ENCODE data around the gene MED16.

The MED16 gene

DNA sequence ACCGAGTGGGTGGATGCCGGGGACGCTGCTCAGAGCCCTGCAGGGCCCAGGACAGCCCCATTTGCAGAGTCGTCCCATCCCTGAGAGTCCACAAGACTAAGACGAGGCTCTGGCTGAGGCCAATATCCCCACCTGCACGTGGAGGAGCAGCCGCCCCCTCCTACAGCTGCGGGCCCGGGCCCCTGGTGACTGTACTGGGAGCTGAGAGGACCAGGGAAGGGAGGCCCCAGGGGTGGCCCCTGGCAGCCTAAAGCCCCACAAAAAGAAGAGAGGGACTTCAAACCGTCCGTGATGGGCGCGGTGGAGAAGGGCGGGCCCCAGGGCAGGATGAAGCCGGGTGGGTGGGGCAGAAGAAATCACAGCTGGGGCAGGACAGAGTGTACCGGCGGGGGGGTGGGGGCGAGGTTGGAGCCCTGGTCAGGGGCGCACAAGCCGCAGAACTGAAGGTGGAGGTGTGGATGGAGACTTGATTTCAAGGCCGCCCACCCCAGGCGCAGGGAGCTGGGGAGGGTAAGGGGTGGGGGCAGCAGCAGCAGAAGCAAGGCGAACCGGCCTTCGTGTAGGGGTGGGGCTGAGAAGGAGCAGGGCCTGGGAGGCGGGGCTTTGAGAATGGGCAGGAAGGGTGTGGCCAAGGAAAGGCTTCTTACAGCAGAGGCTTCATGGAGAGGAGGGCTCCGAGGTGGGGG, 20.6 kb downstream of the MED16 start:
- Mint-ChIP-seq H3K4me1 (ENCODE audit: low read depth in 2 of 2) (peaks cover 8 to 13% of the 10 kb centered on the region in 2 donors), H3K27me3 (no peaks in the 10 kb centered on the region), H3K4me3 (peak overlapping the region; percentile 67 to 79), H3K27ac (peak overlapping the region; percentile 82 to 89), H3K9me3 (no peaks in the 10 kb centered on the region), H3K36me3 (ENCODE audit: insufficient read depth) (peaks cover 34% of the 10 kb centered on the region)
- ATAC-seq (replicated peaks) (peak; percentile 81), DNase-seq (peak; percentile 74 to 85 (median 81))

DNA sequence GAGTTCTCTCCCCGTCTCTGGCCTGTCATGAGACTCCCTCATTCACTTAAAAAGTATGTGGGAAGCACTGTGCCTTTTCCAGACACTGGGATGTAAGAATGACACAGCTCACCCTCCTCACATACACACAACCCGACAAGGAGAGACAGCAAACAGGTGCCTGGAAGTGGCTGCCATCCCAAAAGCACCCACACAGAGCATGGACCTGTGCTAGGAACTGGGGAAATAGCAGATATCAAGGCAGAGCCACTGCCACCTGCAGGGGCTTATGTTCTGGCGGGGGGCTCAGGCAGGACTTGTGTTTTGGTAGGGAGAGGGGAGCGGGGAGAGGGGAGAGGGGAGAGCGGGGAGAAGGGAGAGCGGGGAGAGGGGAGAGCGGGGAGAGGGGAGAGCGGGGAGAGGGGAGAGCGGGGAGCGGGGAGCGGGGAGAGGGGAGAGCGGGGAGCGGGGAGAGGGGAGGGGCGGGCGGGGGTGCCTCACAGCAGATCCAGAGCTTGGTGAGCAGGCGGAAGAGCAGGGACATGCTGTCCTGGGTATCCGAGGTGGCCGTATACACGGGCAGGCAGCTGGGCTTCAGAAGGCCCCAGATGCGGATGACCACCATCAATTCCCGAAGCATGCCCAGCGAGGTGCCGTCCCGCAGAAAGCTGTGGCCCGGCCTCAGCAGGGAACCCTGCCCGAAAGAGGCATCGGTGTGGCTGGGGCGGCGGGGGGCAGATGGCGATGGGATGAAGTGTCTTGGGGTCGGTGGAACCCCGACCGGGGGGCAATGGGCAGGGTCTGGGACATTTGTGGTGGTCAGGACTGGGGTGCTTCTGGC, 21.3 kb downstream of the MED16 start:
- H3K27me3 Mint-ChIP-seq, result no peaks in the 10 kb centered on the region
- peak overlapping the region; percentile 67 to 79 for H3K4me3 Mint-ChIP-seq
- peaks cover 8 to 14% of the 10 kb centered on the region in 2 donors for H3K4me1 Mint-ChIP-seq (ENCODE audit: low read depth in 2 of 2)
- H3K36me3 Mint-ChIP-seq (ENCODE audit: insufficient read depth), result peaks cover 39% of the 10 kb centered on the region
- H3K9me3 Mint-ChIP-seq, result no peaks in the 10 kb centered on the region
- DNase-seq (no peak), ATAC-seq (replicated peaks) (no peak)
- H3K27ac Mint-ChIP-seq, result peak overlapping the region; percentile 82 to 89

DNA sequence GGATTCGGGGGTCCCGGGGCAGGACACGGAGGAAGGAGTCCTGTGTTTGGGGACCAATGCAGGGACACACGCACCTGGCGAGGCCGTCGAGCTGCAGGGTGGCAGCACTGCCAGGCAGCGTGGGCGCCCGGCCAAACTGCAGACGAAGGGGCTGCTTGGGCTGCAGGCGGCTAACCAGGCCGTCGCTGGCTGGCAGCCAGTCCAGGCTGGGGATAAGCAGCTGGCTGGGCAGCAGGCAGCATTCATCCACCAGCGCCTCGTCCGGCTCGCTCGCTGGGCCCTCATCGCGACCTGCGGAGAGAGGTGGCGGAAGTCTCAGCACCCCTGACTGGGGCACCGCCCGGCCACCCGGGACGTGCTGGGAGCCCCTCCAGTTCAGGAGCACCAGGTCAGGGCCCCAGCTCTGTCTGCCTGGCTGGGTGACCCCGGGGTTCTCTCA, 22.0 kb downstream of the MED16 start:
- peaks cover 39% of the 10 kb centered on the region for H3K36me3 Mint-ChIP-seq (ENCODE audit: insufficient read depth)
- no peak for ATAC-seq (replicated peaks)
- H3K4me1 Mint-ChIP-seq (ENCODE audit: low read depth in 2 of 2), result peaks cover 8 to 14% of the 10 kb centered on the region in 2 donors
- no peaks in the 10 kb centered on the region for H3K9me3 Mint-ChIP-seq
- H3K27ac Mint-ChIP-seq, result peak overlapping the region in 1 of 2 donors; percentile 44
- H3K27me3 Mint-ChIP-seq, result no peaks in the 10 kb centered on the region
- no peak for DNase-seq
- H3K4me3 Mint-ChIP-seq, result no peak overlapping the region

DNA sequence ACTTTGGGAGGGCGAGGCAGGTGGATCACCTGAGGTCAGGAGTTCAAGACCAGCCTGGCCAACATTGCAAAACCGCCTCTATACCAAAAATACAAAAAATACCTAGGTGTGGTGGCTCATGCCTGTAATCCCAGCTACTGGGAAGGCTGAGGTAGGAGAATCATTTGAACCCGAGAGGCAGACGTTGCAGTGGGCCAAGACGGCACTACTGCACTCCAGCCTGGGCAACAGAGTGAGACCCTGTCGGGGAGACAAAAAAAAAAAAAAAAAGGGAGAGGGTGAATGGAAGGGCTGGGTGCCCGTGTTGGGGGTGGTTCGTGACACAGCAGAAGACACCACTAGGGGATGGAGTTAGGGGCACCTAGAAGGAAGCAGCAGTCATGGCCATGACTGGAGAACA, 22.7 kb downstream of the MED16 start:
- H3K4me1 Mint-ChIP-seq (ENCODE audit: low read depth in 2 of 2), result peaks cover 8 to 14% of the 10 kb centered on the region in 2 donors
- peak overlapping the region in 1 of 2 donors; percentile 23 for H3K4me3 Mint-ChIP-seq
- DNase-seq (no peak), ATAC-seq (replicated peaks) (no peak)
- peak overlapping the region; percentile 77 to 80 for H3K27ac Mint-ChIP-seq
- no peaks in the 10 kb centered on the region for H3K9me3 Mint-ChIP-seq
- peaks cover 39% of the 10 kb centered on the region for H3K36me3 Mint-ChIP-seq (ENCODE audit: insufficient read depth)
- H3K27me3 Mint-ChIP-seq, result no peaks in the 10 kb centered on the region

DNA sequence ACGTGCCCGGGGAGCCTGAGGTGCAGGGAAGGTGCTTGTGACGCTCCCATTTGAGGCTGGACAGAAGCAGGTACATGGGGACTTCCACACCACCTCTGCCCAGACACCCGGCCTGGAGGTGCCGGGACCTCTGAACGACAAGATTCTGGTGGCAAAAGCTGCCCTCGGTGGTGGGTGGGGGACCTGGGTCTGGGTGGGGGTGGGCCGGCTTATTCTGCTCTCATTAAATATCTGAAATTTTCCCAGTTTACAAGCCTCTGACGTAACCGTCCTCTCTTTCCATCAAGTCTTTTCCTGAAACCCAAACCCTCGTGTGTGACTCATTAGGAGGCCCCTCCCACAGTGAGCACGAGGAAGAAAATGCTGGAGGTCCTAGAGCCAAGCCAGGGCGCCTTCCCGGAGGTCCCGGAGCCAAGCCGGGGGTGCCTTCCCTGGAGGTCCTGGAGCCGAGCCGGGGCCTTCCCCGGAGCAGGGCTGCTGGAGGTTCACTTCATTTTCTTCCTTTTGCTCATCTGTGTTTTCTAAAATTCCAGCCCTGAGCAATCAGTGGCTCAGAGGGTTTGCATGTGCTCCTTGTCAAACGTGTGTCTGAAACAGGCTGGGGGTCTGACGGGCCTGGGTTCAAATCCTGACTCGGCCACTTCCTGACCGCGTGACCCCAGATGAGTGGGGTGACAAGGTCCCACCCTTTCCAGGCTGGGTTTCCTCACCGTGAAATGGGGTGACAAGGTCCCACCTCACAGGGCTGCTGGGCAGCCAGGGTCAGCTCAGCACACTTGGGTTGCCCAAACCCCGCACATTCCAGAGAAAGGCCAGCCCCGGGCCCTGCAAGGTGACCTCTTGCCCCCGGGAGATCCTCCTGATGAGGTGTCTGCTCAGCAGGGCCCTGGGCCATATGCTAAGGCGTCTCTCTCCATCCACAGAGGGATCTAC, 23.5 kb downstream of the MED16 start:
- H3K4me3 Mint-ChIP-seq, result no peak overlapping the region
- DNase-seq, result no peak
- H3K27ac Mint-ChIP-seq, result peak overlapping the region in 1 of 2 donors; percentile 77
- no peaks in the 10 kb centered on the region for H3K9me3 Mint-ChIP-seq
- H3K27me3 Mint-ChIP-seq, result no peaks in the 10 kb centered on the region
- peaks cover 39% of the 10 kb centered on the region for H3K36me3 Mint-ChIP-seq (ENCODE audit: insufficient read depth)
- no peak for ATAC-seq (replicated peaks)
- H3K4me1 Mint-ChIP-seq (ENCODE audit: low read depth in 2 of 2), result peaks cover 8 to 14% of the 10 kb centered on the region in 2 donors

DNA sequence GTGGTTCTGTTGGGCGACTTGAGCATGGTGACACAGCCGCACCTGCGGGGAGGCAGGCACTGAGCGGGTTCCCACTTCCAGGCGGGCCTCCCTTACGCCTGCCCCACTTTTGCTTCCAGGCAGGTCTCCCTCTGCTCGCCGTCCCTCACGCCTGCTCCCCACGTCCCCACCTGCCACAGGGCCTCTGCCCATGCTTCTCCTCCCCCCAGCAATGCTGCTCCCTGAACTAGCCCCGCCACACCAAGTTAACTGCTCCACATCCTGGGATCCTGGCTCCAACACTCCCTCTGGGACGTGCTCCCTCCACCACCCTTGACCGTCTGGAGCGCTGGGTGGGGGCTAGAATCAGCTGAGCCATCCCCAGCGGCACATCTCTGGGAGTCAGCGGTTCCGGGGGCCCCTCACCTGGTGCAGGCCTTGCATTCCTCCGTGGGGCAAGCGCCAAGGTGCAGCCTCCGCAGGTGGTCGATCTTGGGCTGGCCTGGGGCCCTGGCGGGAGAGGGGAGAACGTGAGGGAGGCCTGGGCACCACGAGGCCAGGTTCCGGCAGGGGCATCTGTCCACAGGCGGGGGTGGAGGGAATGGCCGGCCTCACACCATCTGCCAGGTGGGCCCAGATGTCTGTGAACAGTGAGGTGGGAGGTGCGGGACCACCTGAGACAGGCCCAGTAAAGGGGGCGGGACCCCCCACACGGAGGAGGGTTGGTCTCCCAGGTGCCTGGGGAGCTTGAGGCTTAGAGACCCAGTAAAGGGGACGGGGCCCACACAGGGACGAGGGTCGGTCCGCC, 24.3 kb downstream of the MED16 start:
- H3K27me3 Mint-ChIP-seq, result no peaks in the 10 kb centered on the region
- no peak overlapping the region for H3K27ac Mint-ChIP-seq
- peaks cover 8 to 17% of the 10 kb centered on the region in 2 donors for H3K4me1 Mint-ChIP-seq (ENCODE audit: low read depth in 2 of 2)
- ATAC-seq (replicated peaks), result no peak
- no peak for DNase-seq
- peaks cover 35% of the 10 kb centered on the region for H3K36me3 Mint-ChIP-seq (ENCODE audit: insufficient read depth)
- no peaks in the 10 kb centered on the region for H3K9me3 Mint-ChIP-seq
- no peak overlapping the region for H3K4me3 Mint-ChIP-seq

DNA sequence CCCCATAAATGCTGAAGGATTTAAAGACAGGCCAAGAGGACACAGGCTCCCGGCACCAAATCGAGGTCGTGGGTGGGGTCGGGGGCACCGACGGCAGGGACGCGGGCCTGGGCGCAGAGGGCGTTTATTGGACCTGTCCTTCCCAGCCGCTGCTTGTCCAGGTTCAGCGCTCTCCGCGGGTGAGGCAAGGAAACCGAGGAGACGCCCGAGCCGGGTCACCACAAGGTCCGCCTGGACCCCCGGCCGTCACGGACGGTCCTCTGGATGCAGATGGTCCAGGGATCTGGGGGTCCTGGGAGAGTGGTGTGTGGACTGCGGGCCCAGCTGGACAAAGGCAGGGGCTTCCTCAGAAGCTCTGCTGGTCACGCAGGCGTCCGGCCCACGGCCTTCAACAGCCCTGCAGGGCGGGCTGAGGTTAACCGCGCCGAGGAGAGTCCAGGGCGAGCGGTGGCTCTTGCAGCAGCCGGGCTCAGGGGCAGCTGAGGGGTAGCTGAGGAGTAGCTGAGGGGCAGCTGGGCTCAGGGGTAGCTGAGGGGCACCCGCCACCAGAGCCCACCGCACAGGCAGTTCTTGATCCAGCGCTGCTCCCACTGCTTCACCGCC, 25.0 kb downstream of the MED16 start:
- ATAC-seq (replicated peaks) (no peak), DNase-seq (no peak)
- Mint-ChIP-seq H3K27ac (no peak overlapping the region), H3K4me3 (no peak overlapping the region), H3K36me3 (ENCODE audit: insufficient read depth) (peaks cover 42% of the 10 kb centered on the region), H3K9me3 (no peaks in the 10 kb centered on the region), H3K27me3 (no peaks in the 10 kb centered on the region), H3K4me1 (ENCODE audit: low read depth in 2 of 2) (peaks cover 10 to 24% of the 10 kb centered on the region in 2 donors)

DNA sequence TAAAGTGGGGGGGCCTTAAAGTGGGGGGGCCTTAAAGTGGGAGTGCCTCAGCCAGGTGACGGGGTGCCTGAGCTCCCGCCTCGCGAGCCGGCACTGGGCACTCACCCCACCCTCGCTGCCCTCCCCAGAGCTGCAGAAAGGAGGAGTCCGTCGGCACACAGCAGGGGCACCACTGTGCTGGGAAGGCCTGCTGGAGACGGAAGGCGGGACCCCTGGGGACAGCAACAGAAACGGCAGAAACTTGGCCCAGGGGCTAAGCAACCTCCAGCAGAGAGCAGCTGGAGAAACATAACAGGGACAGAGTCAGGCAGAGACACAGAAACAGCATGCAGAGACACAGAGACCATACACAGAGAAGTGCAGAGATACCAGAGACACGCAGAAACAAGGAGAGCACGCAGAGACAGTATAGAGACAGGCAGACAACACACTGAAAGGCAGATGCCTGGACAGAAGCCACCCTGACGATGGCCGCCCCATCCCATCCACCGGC, 25.6 kb downstream of the MED16 start:
- H3K4me3 Mint-ChIP-seq, result no peak overlapping the region
- H3K27me3 Mint-ChIP-seq, result no peaks in the 10 kb centered on the region
- H3K36me3 Mint-ChIP-seq (ENCODE audit: insufficient read depth), result peaks cover 36% of the 10 kb centered on the region
- no peaks in the 10 kb centered on the region for H3K9me3 Mint-ChIP-seq
- H3K27ac Mint-ChIP-seq, result no peak overlapping the region
- DNase-seq (no peak), ATAC-seq (replicated peaks) (no peak)
- peaks cover 12 to 24% of the 10 kb centered on the region in 2 donors for H3K4me1 Mint-ChIP-seq (ENCODE audit: low read depth in 2 of 2)

DNA sequence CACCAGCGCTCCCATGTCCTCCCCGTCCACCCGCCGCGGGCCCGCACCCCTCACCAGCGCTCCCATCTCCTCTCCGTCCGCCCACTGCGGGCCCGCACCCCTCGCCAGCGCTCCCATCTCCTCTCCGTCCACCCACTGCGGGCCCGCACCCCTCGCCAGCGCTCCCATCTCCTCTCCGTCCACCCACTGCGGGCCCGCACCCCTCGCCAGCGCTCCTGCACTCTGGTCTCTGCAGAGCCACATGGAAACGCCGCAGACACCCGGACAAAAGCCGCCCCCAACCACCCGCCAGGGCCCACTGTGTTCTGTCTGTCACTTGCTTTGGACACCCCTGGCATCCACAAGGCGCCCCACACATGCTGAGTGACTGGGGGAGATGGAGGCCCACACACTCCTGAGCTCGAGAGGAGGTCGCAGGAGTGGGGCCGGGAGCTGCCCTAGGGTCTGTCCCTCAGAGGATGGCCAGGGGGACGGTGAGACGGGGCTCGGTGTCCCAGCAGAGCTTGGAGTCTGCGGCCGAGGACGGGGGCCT, 26.2 kb downstream of the MED16 start:
- Mint-ChIP-seq H3K4me1 (ENCODE audit: low read depth in 2 of 2) (peaks cover 9 to 20% of the 10 kb centered on the region in 2 donors), H3K27ac (no peak overlapping the region), H3K9me3 (no peaks in the 10 kb centered on the region), H3K4me3 (no peak overlapping the region), H3K36me3 (ENCODE audit: insufficient read depth) (peaks cover 31% of the 10 kb centered on the region), H3K27me3 (no peaks in the 10 kb centered on the region)
- ATAC-seq (replicated peaks) (no peak), DNase-seq (no peak)

DNA sequence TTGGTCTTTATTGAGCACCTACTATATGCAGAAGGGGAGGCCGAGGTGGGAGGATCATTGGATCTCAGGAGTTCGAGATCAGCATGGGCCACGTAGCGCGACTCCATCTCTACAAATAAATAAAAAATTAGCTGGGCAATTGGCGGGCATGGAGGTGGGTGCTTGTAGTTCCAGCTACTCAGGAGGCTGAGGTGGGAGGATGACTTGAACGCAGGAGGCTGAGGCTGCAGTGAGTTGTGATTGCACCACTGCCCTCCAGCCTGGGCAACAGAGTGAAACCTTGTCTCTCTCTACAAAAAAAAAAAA, 29.7 kb downstream of the MED16 start:
- ATAC-seq (replicated peaks), result no peak
- peak overlapping the region in 1 of 2 donors; percentile 77 for H3K27ac Mint-ChIP-seq
- peak overlapping the region; percentile 73 to 79 for H3K4me3 Mint-ChIP-seq
- H3K9me3 Mint-ChIP-seq, result no peaks in the 10 kb centered on the region
- H3K36me3 Mint-ChIP-seq (ENCODE audit: insufficient read depth), result peaks cover 16% of the 10 kb centered on the region
- H3K4me1 Mint-ChIP-seq (ENCODE audit: low read depth in 2 of 2), result peaks cover 9 to 20% of the 10 kb centered on the region in 2 donors
- DNase-seq, result no peak
- peaks cover 0 to 1% of the 10 kb centered on the region in 2 donors for H3K27me3 Mint-ChIP-seq

DNA sequence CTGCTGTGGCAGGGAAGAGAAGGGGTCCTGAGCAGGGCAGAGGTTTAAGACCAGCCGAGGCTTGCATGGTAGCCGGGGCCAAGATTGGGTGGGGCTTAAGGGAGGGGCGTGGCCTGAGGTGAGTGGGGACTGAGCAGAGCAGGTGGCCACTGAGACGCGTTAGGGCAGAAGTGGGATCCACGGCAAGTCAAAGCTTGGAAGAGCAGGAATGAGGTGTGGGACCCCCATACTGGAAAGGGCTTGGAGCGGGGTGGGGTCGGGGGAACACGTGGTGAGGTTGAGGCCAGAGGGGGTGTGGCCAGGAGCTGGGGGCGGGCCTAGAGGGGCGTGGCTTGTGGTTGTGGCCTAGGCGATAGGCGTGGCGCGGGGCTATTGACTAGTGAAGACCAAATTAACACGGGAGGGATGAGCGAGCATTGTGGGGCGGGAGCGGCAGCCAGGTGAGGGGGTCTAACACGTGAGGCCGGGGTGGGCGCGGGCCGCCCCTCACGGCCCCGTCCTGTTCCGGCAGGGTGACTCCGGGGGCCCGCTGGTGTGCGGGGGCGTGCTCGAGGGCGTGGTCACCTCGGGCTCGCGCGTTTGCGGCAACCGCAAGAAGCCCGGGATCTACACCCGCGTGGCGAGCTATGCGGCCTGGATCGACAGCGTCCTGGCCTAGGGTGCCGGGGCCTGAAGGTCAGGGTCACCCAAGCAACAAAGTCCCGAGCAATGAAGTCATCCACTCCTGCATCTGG, 30.2 kb downstream of the MED16 start:
- peak overlapping the region; percentile 73 to 79 for H3K4me3 Mint-ChIP-seq
- peaks cover 9 to 20% of the 10 kb centered on the region in 2 donors for H3K4me1 Mint-ChIP-seq (ENCODE audit: low read depth in 2 of 2)
- peaks cover 16% of the 10 kb centered on the region for H3K36me3 Mint-ChIP-seq (ENCODE audit: insufficient read depth)
- H3K27me3 Mint-ChIP-seq, result peaks cover 0 to 6% of the 10 kb centered on the region in 2 donors
- H3K27ac Mint-ChIP-seq, result peak overlapping the region in 1 of 2 donors; percentile 77
- H3K9me3 Mint-ChIP-seq, result no peaks in the 10 kb centered on the region
- ATAC-seq (replicated peaks) (peak; percentile 63), DNase-seq (peak; percentile 81 to 83 (median 83))
